Thoracic aorta endothelial cell (primary cell): ENCODE data around the gene FRZB. TPM values are rescaled to one million over a fixed set of nuclear protein-coding genes. Genes with fewer than 3 reads are reported as not detected.

Source experiments
- small RNA-seq: library from RNA; depleted of rRNA; stranded (forward); fragments of <200 nt; gene quantifications from one replicate; pipeline ENCODE3, GENCODE V24; 2012
- total RNA-seq: library from RNA; depleted of rRNA; stranded (reverse); fragments of >200 nt; gene quantifications from 2 replicates; pipeline ENCODE4 v1.2.3, GENCODE V29; 2012

Gene FRZB
- not detected in 2 replicates for total RNA-seq

GRCh38 chr2:182866461-182867406 lies at the start of gene FRZB:
Gene FRZB, minus strand, starts transcription at chr2:182866637. Its CDS starts 85 bp downstream, at chr2:182866552.

Small RNA genes within 50 kb of the gene (small RNA-seq; reads per million reads assigned to genes)
- gene RF00019 (not detected), gene RNU6-1122P (not detected)

Other genes starting within 250 kb of the FRZB start
- 187 and 212 TPM in 2 replicates for gene DNAJC10, start 150.4 kb downstream of the FRZB start, total RNA-seq
- gene NCKAP1, start 171.8 kb upstream of the FRZB start, total RNA-seq, result 250 and 301 TPM in 2 replicates
- 2.4 TPM in 2 replicates for gene DUSP19, start 212.1 kb upstream of the FRZB start, total RNA-seq